Uterus (tissue), 2 donors: ENCODE data around the gene AKR1D1.

Experiments used
- POLR2A ChIP-seq, 2 donors: fragments of 450-650 bp; IDR thresholded peaks; one replicate each; pipeline ENCODE4 v1.6.1; 2016; ENCODE audit warnings: antibody characterized with exemption in 2 of 2, mild to moderate bottlenecking in 1 of 2, moderate library complexity in 1 of 2
- TF ChIP-seq, protein P1 (sequence below), 4 experiments: fragments of 200-600 bp in 2 of 4; fragments of 450-650 bp in 2 of 4; sonication (generic) in 2 of 4; IDR thresholded peaks; one replicate each; pipeline ENCODE4 v1.5.1; 2016 to 2019; ENCODE audit warnings: antibody characterized with exemption in 4 of 4, mild to moderate bottlenecking in 2 of 4, moderate library complexity in 1 of 4

DNA sequence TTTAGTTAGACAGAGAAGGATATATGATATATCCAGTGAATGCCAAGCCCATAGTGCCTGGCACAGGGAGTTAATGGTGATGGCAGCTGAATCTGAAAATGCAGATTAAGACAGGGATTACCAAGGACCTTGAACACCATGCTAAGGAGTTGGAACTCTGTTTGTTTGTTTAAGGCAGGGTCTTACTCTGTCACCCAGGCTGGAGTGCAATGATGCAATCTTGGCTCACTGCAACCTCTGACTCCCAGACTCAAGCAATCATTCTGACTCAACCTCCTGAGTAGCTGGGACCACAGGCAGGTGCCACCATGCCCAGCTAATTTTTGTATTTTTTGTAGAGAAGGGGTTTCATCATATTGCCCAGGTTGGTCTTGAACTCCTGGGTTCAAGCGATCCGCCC, 1.6 kb downstream of the AKR1D1 start:
- no peak for TF ChIP-seq POLR2A (IDR thresholded peaks at IDR 0.05)
- TF ChIP-seq, protein P1, sequence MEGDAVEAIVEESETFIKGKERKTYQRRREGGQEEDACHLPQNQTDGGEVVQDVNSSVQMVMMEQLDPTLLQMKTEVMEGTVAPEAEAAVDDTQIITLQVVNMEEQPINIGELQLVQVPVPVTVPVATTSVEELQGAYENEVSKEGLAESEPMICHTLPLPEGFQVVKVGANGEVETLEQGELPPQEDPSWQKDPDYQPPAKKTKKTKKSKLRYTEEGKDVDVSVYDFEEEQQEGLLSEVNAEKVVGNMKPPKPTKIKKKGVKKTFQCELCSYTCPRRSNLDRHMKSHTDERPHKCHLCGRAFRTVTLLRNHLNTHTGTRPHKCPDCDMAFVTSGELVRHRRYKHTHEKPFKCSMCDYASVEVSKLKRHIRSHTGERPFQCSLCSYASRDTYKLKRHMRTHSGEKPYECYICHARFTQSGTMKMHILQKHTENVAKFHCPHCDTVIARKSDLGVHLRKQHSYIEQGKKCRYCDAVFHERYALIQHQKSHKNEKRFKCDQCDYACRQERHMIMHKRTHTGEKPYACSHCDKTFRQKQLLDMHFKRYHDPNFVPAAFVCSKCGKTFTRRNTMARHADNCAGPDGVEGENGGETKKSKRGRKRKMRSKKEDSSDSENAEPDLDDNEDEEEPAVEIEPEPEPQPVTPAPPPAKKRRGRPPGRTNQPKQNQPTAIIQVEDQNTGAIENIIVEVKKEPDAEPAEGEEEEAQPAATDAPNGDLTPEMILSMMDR (IDR thresholded peaks at IDR 0.05), result no peak
